Measurements from ENCODE around the gene NR0B1. TPM values are rescaled to one million over a fixed set of nuclear protein-coding genes. Genes with fewer than 3 reads are reported as not detected.

Gene NR0B1
- total and polyA plus RNA-seq, 8 donors, result 0.13 to 6.9 (median 0.37) TPM

- Histone ChIP-seq H3K27ac (no peak overlapping the region), H3K4me3 (no peak overlapping the region), H3K36me3 (no peaks in the 10 kb centered on the region), H3K27me3 (peaks cover 0 to 7% (median 0%) of the 10 kb centered on the region in 4 donors), H3K9me3 (no peaks in the 10 kb centered on the region), H3K4me1 (no peaks in the 10 kb centered on the region)
- DNase-seq (no peak), FAIRE-seq (no peak), ATAC-seq (no peak)
- no peak for TF ChIP-seq CTCF (IDR thresholded peaks at IDR 0.05)
- WGBS, 2 donors, result 96 to 100% methylated on average over 1 of the region's 1 CpG
- intact Hi-C loops (cut with DNase I), result no loop called here
Measured at GRCh38 chrX:30317308-30317707, 8.1 kb upstream of the NR0B1 start.

- 16 to 36% methylated on average over 3 of the region's 3 CpGs for WGBS, 2 donors
- intact Hi-C loops (cut with DNase I), result no loop called here
Measured at GRCh38 chrX:30313322-30313721, 4.1 kb upstream of the NR0B1 start.

GRCh38 chrX:30312858-30313257 lies 3.7 kb upstream of the NR0B1 start:
- intact Hi-C loops (cut with DNase I), result no loop called here
- Histone ChIP-seq H3K9me3 (no peaks in the 10 kb centered on the region), H3K27me3 (peaks cover 0 to 25% (median 4%) of the 10 kb centered on the region in 4 donors), H3K4me3 (no peak overlapping the region), H3K4me1 (no peaks in the 10 kb centered on the region), H3K36me3 (no peaks in the 10 kb centered on the region), H3K27ac (no peak overlapping the region)
- FAIRE-seq (no peak), DNase-seq (no peak), ATAC-seq (no peak)
- TF ChIP-seq CTCF (IDR thresholded peaks at IDR 0.05), result no peak
- whole genome bisulfite sequencing, 2 donors, result 72 to 78% methylated on average over 5 of the region's 5 CpGs

More at GRCh38 chrX:30313322-30313721, 4.1 kb upstream of the NR0B1 start:
- FAIRE-seq (no peak), DNase-seq (no peak), ATAC-seq (peak in 2 of 4 donors; percentile 44 to 54)
- H3K9me3 ChIP-seq, result no peaks in the 10 kb centered on the region
- no peaks in the 10 kb centered on the region for H3K36me3 ChIP-seq
- H3K27ac ChIP-seq, result no peak overlapping the region
- no peak overlapping the region for H3K4me3 ChIP-seq
- no peak for TF ChIP-seq CTCF (IDR thresholded peaks at IDR 0.05)
- peaks cover 0 to 20% (median 1%) of the 10 kb centered on the region in 4 donors for H3K27me3 ChIP-seq
- H3K4me1 ChIP-seq, result no peaks in the 10 kb centered on the region

DNA sequence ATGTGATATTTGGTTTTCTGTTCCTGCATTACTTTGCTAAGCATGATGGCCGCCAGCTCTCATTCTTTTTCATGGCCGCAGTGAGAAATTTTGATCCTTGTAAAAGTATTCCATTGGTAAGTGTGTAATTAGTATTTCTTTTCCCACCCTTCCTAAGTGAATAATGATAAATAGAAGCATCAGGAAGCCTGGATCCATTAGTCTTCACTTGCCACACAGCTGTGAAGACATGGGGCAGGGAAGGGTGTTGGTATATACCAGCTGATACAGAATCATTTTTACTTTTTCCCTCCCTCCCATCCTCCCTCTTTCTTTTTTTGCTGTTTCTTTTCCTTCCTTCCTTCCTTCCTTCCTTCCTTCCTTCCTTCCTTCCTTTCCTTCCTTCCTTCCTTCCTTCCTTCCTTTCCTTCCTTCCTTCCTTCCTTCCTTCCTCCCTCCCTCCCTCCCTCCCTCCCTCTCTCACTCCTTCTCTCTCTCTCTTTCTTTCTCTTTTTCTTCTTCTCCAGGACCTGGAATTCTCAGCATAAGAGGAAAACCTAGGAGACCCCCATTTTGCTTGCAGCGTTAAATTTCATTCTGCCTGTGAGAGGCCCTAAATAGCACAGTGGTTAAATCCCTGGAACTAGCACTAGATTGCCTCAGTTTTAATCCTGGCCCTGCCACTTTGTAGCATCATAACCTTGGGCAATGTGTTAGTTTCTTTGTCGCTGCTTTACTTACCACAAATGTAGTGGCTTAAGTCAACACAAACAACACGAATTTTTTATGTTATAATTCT lies 1.4 kb upstream of the NR0B1 start:
- no peak overlapping the region for H3K27ac ChIP-seq
- no peak for FAIRE-seq
- H3K4me3 ChIP-seq, result no peak overlapping the region
- no peaks in the 10 kb centered on the region for H3K4me1 ChIP-seq
- H3K27me3 ChIP-seq, result peaks cover 0 to 32% (median 5%) of the 10 kb centered on the region in 4 donors
- no peak for TF ChIP-seq CTCF (IDR thresholded peaks at IDR 0.05)
- intact Hi-C loops (cut with DNase I), result no loop called here
- no peaks in the 10 kb centered on the region for H3K36me3 ChIP-seq
- H3K9me3 ChIP-seq, result no peaks in the 10 kb centered on the region
- 68 to 74% methylated on average over 5 of the region's 5 CpGs for WGBS, 2 donors
- no peak for ATAC-seq
- no peak for DNase-seq

Data from pancreas (tissue), 10 donors.